ENCODE measurements around the gene EVX1.

Gene EVX1

GRCh38 chr7:27262121-27262520 lies 19.5 kb downstream of the EVX1 start:
- Histone ChIP-seq H3K4me2 (ENCODE audit: low read depth, low read length, poor library complexity, severe bottlenecking) (no peak overlapping the region), H2AFZ (ENCODE audit: low read depth, low read length, severe bottlenecking) (no peak overlapping the region), H3K9ac (ENCODE audit: low read length) (no peak overlapping the region), H3K27me3 (ENCODE audit: low read length) (no peaks in the 10 kb centered on the region), H3K36me3 (ENCODE audit: low read length) (no peaks in the 10 kb centered on the region), H3K9me3 (ENCODE audit: insufficient read depth, low read length) (no peaks in the 10 kb centered on the region), H3F3A (ENCODE audit: insufficient read depth) (no peaks in the 10 kb centered on the region), H3K27ac (ENCODE audit: low read depth, low read length) (no peak overlapping the region), H3K9me2 (replicated peaks; ENCODE audit: insufficient read depth, low read length) (no peaks in the 10 kb centered on the region), H4K20me1 (ENCODE audit: low read depth, low read length) (no peaks in the 10 kb centered on the region), H3K79me2 (ENCODE audit: insufficient read depth, low read length) (no peaks in the 10 kb centered on the region), H3K4me3 (ENCODE audit: insufficient read depth, low read length, poor library complexity, severe bottlenecking) (no peak overlapping the region)
- TF ChIP-seq CTCF (IDR thresholded peaks at IDR 0.05; ENCODE audit: insufficient read depth, low read length, poor library complexity, severe bottlenecking) (no peak), EZH2phosphoT487 (conservative IDR thresholded peaks at IDR 0.05; ENCODE audit: low read length) (no peak)

GRCh38 chr7:27263781-27264180 lies 21.2 kb downstream of the EVX1 start:
- H2AFZ ChIP-seq (ENCODE audit: low read depth, low read length, severe bottlenecking), result no peak overlapping the region
- TF ChIP-seq EZH2phosphoT487 (conservative IDR thresholded peaks at IDR 0.05; ENCODE audit: low read length), result no peak
- no peak for TF ChIP-seq CTCF (IDR thresholded peaks at IDR 0.05; ENCODE audit: insufficient read depth, low read length, poor library complexity, severe bottlenecking)
- no peaks in the 10 kb centered on the region for H3K36me3 ChIP-seq (ENCODE audit: low read length)
- no peaks in the 10 kb centered on the region for H3K9me2 ChIP-seq (replicated peaks; ENCODE audit: insufficient read depth, low read length)
- H3F3A ChIP-seq (ENCODE audit: insufficient read depth), result no peaks in the 10 kb centered on the region
- no peak overlapping the region for H3K27ac ChIP-seq (ENCODE audit: low read depth, low read length)
- no peak overlapping the region for H3K4me2 ChIP-seq (ENCODE audit: low read depth, low read length, poor library complexity, severe bottlenecking)
- H4K20me1 ChIP-seq (ENCODE audit: low read depth, low read length), result no peaks in the 10 kb centered on the region
- no peaks in the 10 kb centered on the region for H3K79me2 ChIP-seq (ENCODE audit: insufficient read depth, low read length)
- H3K27me3 ChIP-seq (ENCODE audit: low read length), result no peaks in the 10 kb centered on the region
- no peaks in the 10 kb centered on the region for H3K9me3 ChIP-seq (ENCODE audit: insufficient read depth, low read length)
- no peak overlapping the region for H3K4me3 ChIP-seq (ENCODE audit: insufficient read depth, low read length, poor library complexity, severe bottlenecking)
- no peak overlapping the region for H3K9ac ChIP-seq (ENCODE audit: low read length)

GRCh38 chr7:27269455-27269854 lies 26.9 kb downstream of the EVX1 start:
- no peaks in the 10 kb centered on the region for H3F3A ChIP-seq (ENCODE audit: insufficient read depth)

More at GRCh38 chr7:27269455-27269854, 26.9 kb downstream of the EVX1 start:
- Histone ChIP-seq H3K4me3 (ENCODE audit: insufficient read depth, low read length, poor library complexity, severe bottlenecking) (no peak overlapping the region), H3K9me3 (ENCODE audit: insufficient read depth, low read length) (peaks cover 8% of the 10 kb centered on the region; the same call in 1 of the 2 replicates), H3K79me2 (ENCODE audit: insufficient read depth, low read length) (no peaks in the 10 kb centered on the region), H3K36me3 (ENCODE audit: low read length) (no peaks in the 10 kb centered on the region), H4K20me1 (ENCODE audit: low read depth, low read length) (no peaks in the 10 kb centered on the region), H2AFZ (ENCODE audit: low read depth, low read length, severe bottlenecking) (no peak overlapping the region), H3K27ac (ENCODE audit: low read depth, low read length) (no peak overlapping the region), H3K27me3 (ENCODE audit: low read length) (peaks cover 3% of the 10 kb centered on the region; the same call in 1 of the 2 replicates), H3K9me2 (replicated peaks; ENCODE audit: insufficient read depth, low read length) (no peaks in the 10 kb centered on the region), H3K4me2 (ENCODE audit: low read depth, low read length, poor library complexity, severe bottlenecking) (no peak overlapping the region), H3K9ac (ENCODE audit: low read length) (no peak overlapping the region)
- TF ChIP-seq CTCF (IDR thresholded peaks at IDR 0.05; ENCODE audit: insufficient read depth, low read length, poor library complexity, severe bottlenecking) (no peak), EZH2phosphoT487 (conservative IDR thresholded peaks at IDR 0.05; ENCODE audit: low read length) (no peak)
